HG03095 (cell line): Measurements from ENCODE around the gene NFE2L1.

ENCODE experiments used
- ATAC-seq: cut with Tn5 transposase; IDR thresholded peaks from one replicate; pipeline ENCODE4 v1.9.1; 2021; ENCODE audit warnings: moderate library complexity; ENCODE audit not compliant: unreplicated experiment

The NFE2L1 gene

DNA sequence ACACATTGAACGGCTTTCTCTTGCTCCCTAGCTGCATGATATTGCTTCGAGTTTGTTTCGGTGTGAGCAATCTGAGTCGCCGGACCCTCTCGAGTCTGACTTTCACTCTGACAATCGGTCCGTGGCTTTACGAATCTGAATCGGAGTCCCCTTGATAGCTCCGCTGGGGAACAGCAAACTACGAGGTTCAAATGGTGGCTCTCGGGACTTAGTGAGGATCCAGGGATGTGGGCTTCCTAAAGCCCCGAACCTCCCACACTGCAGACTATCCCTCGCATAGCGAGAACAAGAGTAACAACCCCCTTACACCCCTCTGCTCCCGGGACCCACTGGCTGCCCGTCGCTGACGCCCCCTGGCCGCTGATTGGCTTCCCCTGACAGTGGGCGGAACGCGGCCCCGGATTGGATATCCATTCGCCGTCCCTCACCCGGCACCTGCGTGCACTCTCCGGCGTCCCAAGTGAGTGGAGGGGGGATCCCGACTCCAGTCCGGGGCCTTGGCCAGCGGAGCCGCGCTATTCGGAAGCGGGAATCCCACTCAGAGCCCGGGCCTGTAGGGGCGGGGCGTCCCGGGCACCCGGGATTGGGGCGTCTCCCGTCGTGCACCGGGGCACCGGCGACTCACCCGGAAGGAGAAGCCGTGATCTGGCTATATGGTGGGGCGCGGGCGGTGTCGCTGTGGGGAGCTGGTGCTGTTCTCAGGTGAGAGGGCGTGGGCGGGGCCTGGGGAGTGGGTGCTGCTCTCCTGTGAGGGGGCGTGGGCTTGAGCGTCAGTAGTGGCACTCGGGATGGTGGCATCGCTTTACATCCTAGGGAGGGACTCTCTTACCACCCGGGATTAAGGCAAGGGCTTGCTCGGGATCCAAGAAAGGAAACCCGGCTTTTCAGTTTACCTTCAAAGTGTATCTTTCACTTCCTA is 59.2 kb downstream of the NFE2L1 start, which contains the start of gene SNX11:
SNX11 (plus strand) TSS at position 630 of the 919 bp plus-strand sequence. CDS start 4,278 bp downstream, outside the sequence.
- peak; percentile 75 for ATAC-seq

DNA sequence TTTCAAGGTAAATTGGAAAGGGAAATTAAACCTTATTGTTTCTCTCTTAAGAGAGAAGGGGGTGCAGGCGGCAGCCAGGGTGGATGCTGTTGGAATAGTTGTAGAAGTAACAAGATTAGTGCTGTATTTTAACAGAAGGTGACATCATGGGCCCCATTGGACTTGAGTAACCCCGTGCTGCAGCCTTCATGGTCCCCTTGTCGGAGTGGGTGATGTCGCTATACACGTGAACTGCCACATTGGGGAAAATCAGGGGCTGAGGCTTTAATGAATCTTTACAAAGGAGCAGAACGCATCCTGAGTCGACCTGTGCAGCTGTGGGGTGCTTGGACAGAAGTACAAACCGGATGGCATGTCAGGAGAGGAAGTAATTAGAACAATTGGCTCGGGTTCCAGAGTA is 62.6 kb downstream of the NFE2L1 start:
- no peak for ATAC-seq
